ENCODE data around the gene MISP. TPM values are rescaled to one million over a fixed set of nuclear protein-coding genes. Genes with fewer than 3 reads are reported as not detected.

Gene MISP
- total RNA-seq, 1 donor from 2014 or later: 1.2 TPM

GRCh38 chr19:797528-798414 lies 46.9 kb downstream of the MISP start:
- DNase-seq: peak; percentile 93

GRCh38 chr19:798415-799075 lies 47.6 kb downstream of the MISP start:
- no peak for DNase-seq

- no peak for DNase-seq
These were observed 48.4 kb downstream of the MISP start for GRCh38 chr19:799076-799881.

- no peak for DNase-seq
These were observed 49.6 kb downstream of the MISP start for GRCh38 chr19:800360-801029.

GRCh38 chr19:801030-801860 lies 50.3 kb downstream of the MISP start:
- no peak for DNase-seq

- no peak for DNase-seq
These were observed 51.1 kb downstream of the MISP start for GRCh38 chr19:801861-802497.

- no peak for DNase-seq
These were observed 51.7 kb downstream of the MISP start for GRCh38 chr19:802498-803098.

GRCh38 chr19:803099-803561 lies 52.2 kb downstream of the MISP start:
- no peak for DNase-seq

- DNase-seq: no peak
These were observed 52.9 kb downstream of the MISP start for GRCh38 chr19:803686-804418.

GRCh38 chr19:804419-805165 lies 53.7 kb downstream of the MISP start:
- DNase-seq: no peak

GRCh38 chr19:805166-805551 lies 54.2 kb downstream of the MISP start:
- no peak for DNase-seq

- no peak for DNase-seq
These were observed 55.0 kb downstream of the MISP start for GRCh38 chr19:805600-806550.

GRCh38 chr19:806815-807421 lies 56.0 kb downstream of the MISP start:
- no peak for DNase-seq

- no peak for DNase-seq
These were observed 56.9 kb downstream of the MISP start for GRCh38 chr19:807627-808422.

GRCh38 chr19:808423-808775 lies 57.5 kb downstream of the MISP start:
- no peak for DNase-seq
